IMR-90 (cell line): Measurements from ENCODE around the gene HINT2. TPM values are rescaled to one million over a fixed set of nuclear protein-coding genes. Genes with fewer than 3 reads are reported as not detected.

ENCODE experiments used
- ATAC-seq: fragments of 200-7000 bp; cut with Tn5 transposase; 2 replicates; pipeline ENCODE4 v1.9.1; 2020; ENCODE audit warnings: low read depth, mild to moderate bottlenecking, moderate library complexity
- BruUV-seq: library from RNA; stranded (reverse); fragments of 400-500 nt; replicated peaks from 2 replicates; lab custom pipeline; 2021; lab: Mats Ljungman, UMichigan
- CTCF ChIA-PET: fragments of 300-600 bp; formaldehyde crosslinking; extraction: SDS; loops from one replicate; lab custom pipeline; 2021; ENCODE audit warnings: antibody characterized with exemption; lab: Yijun Ruan, JAX
- POLR2A ChIA-PET: fragments of 300-600 bp; sonication (Branson Sonifier 250); formaldehyde crosslinking; loops from one replicate; lab custom pipeline; 2022; ENCODE audit warnings: antibody characterized with exemption; ENCODE audit not compliant: unreplicated experiment; lab: Charles Lee
- DNase-seq: peaks from one replicate; pipeline ENCODE4 v3.0.0; 2013
- H2AFZ ChIP-seq: replicated peaks from 2 replicates; pipeline ENCODE3; 2013; ENCODE audit warnings: low read length, mild to moderate bottlenecking; ENCODE audit not compliant: poor library complexity
- H2AK5ac ChIP-seq: 2 replicates; pipeline ENCODE4 v1.6.1; 2013; ENCODE audit warnings: low read depth, low read length, inconsistent platforms
- H2AK9ac ChIP-seq: replicated peaks from 2 replicates; pipeline ENCODE3; 2013; ENCODE audit warnings: mild to moderate bottlenecking, low read depth, low read length, moderate library complexity; ENCODE audit not compliant: poor library complexity
- H2BK120ac ChIP-seq: 2 replicates; pipeline ENCODE4 v1.6.1; 2013; ENCODE audit warnings: low read depth, low read length, inconsistent platforms
- H2BK15ac ChIP-seq: 3 replicates; pipeline ENCODE4 v1.6.1; 2013; ENCODE audit warnings: low read depth, low read length, inconsistent platforms
- H2BK20ac ChIP-seq: 2 replicates; pipeline ENCODE4 v1.6.1; 2013; ENCODE audit warnings: low read depth, mild to moderate bottlenecking, inconsistent platforms, low read length, moderate library complexity
- H2BK5ac ChIP-seq: 2 replicates; pipeline ENCODE4 v1.6.1; 2013; ENCODE audit warnings: mild to moderate bottlenecking, low read depth, low read length, inconsistent platforms; ENCODE audit not compliant: poor library complexity, severe bottlenecking
- H3K14ac ChIP-seq: replicated peaks from 2 replicates; pipeline ENCODE4 v1.6.1; 2013; ENCODE audit warnings: low read depth, low read length, inconsistent platforms
- H3K18ac ChIP-seq: 2 replicates; pipeline ENCODE4 v1.6.1; 2013; ENCODE audit warnings: low read depth, low read length, control low read depth
- H3K23ac ChIP-seq: 2 replicates; pipeline ENCODE4 v1.6.1; 2013; ENCODE audit warnings: low read depth, low read length, inconsistent platforms
- H3K27ac ChIP-seq: 2 replicates; pipeline ENCODE4 v1.5.1; 2013; ENCODE audit warnings: mild to moderate bottlenecking, control low read depth, low read length; ENCODE audit not compliant: insufficient read depth
- H3K27me3 ChIP-seq: 2 replicates; pipeline ENCODE4 v1.6.1; 2013; ENCODE audit warnings: low read length; ENCODE audit not compliant: control insufficient read depth, insufficient read depth
- H3K36me3 ChIP-seq: 2 replicates; pipeline ENCODE4 v1.6.1; 2013; ENCODE audit warnings: low read length, mixed read lengths; ENCODE audit not compliant: control insufficient read depth, insufficient read depth
- H3K4ac ChIP-seq: 2 replicates; pipeline ENCODE4 v1.6.1; 2013; ENCODE audit warnings: low read depth, low read length, inconsistent platforms
- H3K4me1 ChIP-seq: 2 replicates; pipeline ENCODE4 v1.6.1; 2013; ENCODE audit warnings: low read length, mixed read lengths; ENCODE audit not compliant: control insufficient read depth, insufficient read depth
- H3K4me2 ChIP-seq: 2 replicates; pipeline ENCODE4 v1.6.1; 2013; ENCODE audit warnings: low read depth, mild to moderate bottlenecking, control low read depth, low read length, moderate library complexity
- H3K4me3 ChIP-seq: 2 replicates; pipeline ENCODE4 v1.5.1; 2013; ENCODE audit warnings: low read depth, mild to moderate bottlenecking, control low read depth, low read length, moderate library complexity; ENCODE audit not compliant: insufficient read depth
- H3K56ac ChIP-seq: 2 replicates; pipeline ENCODE4 v1.6.1; 2013; ENCODE audit warnings: low read length, inconsistent platforms; ENCODE audit not compliant: insufficient read depth; ENCODE audit errors: extremely low read depth
- H3K79me1 ChIP-seq, 2 experiments: 2 replicates each; pipeline ENCODE4 v1.6.1; 2013; ENCODE audit warnings: low read length in 2 of 2, inconsistent platforms in 1 of 2, low read depth in 1 of 2
- H3K9ac ChIP-seq: 2 replicates; pipeline ENCODE4 v1.6.1; 2013; ENCODE audit warnings: low read depth, low read length, control low read depth
- H3K9me1 ChIP-seq: 2 replicates; pipeline ENCODE4 v1.6.1; 2013; ENCODE audit warnings: low read length, inconsistent platforms; ENCODE audit not compliant: insufficient read depth
- H3K9me3 ChIP-seq: 2 replicates; pipeline ENCODE4 v1.6.1; 2013; ENCODE audit warnings: low read length; ENCODE audit not compliant: control insufficient read depth, insufficient read depth
- H4K20me1 ChIP-seq: 2 replicates; pipeline ENCODE4 v1.6.1; 2013; ENCODE audit warnings: low read length, inconsistent platforms; ENCODE audit not compliant: insufficient read depth
- H4K5ac ChIP-seq: 2 replicates; pipeline ENCODE4 v1.6.1; 2013; ENCODE audit warnings: mild to moderate bottlenecking, low read depth, low read length, control low read depth
- H4K8ac ChIP-seq, 2 experiments: 2 replicates each; pipeline ENCODE4 v1.6.1; 2013; ENCODE audit warnings: low read depth in 2 of 2, low read length in 2 of 2, control low read depth in 1 of 2, inconsistent platforms in 1 of 2
- H4K91ac ChIP-seq: 2 replicates; pipeline ENCODE4 v1.6.1; 2013; ENCODE audit warnings: low read depth, low read length, inconsistent platforms; ENCODE audit not compliant: insufficient read depth
- BHLHE40 ChIP-seq: fragments of 150-350 bp; IDR thresholded peaks from 2 replicates; pipeline ENCODE4 v1.6.1; 2016; ENCODE audit warnings: mild to moderate bottlenecking, low read depth, low read length
- CEBPB ChIP-seq: IDR thresholded peaks from 2 replicates; pipeline ENCODE4 v1.6.1; 2012; ENCODE audit warnings: low read depth, low read length, improper control_type of control experiment
- CHD1 ChIP-seq: IDR thresholded peaks from 2 replicates; pipeline ENCODE4 v1.6.1; 2012; ENCODE audit warnings: low read depth, low read length, improper control_type of control experiment
- ELK1 ChIP-seq: fragments of 150-350 bp; IDR thresholded peaks from 2 replicates; pipeline ENCODE4 v1.6.1; 2016; ENCODE audit warnings: low read depth, mild to moderate bottlenecking, low read length, moderate library complexity, borderline replicate concordance
- FOS ChIP-seq: fragments of 150-350 bp; IDR thresholded peaks from 2 replicates; pipeline ENCODE4 v1.6.1; 2016; ENCODE audit warnings: low read depth, low read length
- MAFK ChIP-seq: IDR thresholded peaks from 2 replicates; pipeline ENCODE4 v1.6.1; 2012; ENCODE audit warnings: low read depth, low read length, improper control_type of control experiment
- MAZ ChIP-seq: IDR thresholded peaks from 2 replicates; pipeline ENCODE4 v1.6.1; 2012; ENCODE audit warnings: low read depth, mild to moderate bottlenecking, low read length, improper control_type of control experiment, moderate library complexity, borderline replicate concordance
- MXI1 ChIP-seq: IDR thresholded peaks from 2 replicates; pipeline ENCODE4 v1.6.1; 2012; ENCODE audit warnings: low read depth, mild to moderate bottlenecking, low read length, moderate library complexity, borderline replicate concordance
- NFE2L2 ChIP-seq: fragments of 150-350 bp; IDR thresholded peaks from 2 replicates; pipeline ENCODE4 v1.6.1; 2016; ENCODE audit warnings: low read depth, mild to moderate bottlenecking, low read length
- POLR2A ChIP-seq: IDR thresholded peaks from 2 replicates; pipeline ENCODE4 v1.6.1; 2012; ENCODE audit warnings: mild to moderate bottlenecking, low read depth, low read length
- RAD21 ChIP-seq: IDR thresholded peaks from 2 replicates; pipeline ENCODE4 v1.6.1; 2012; ENCODE audit warnings: low read length, improper control_type of control experiment
- RCOR1 ChIP-seq: IDR thresholded peaks from 2 replicates; pipeline ENCODE4 v1.6.1; 2012; ENCODE audit warnings: mild to moderate bottlenecking, low read length, improper control_type of control experiment; ENCODE audit not compliant: insufficient replicate concordance
- RFX5 ChIP-seq: IDR thresholded peaks from 2 replicates; pipeline ENCODE4 v1.8.0; 2012; ENCODE audit warnings: low read depth, mild to moderate bottlenecking, low read length, moderate library complexity
- SMC3 ChIP-seq: fragments of 150-350 bp; IDR thresholded peaks from 2 replicates; pipeline ENCODE4 v1.6.1; 2016; ENCODE audit warnings: low read depth, mild to moderate bottlenecking, antibody characterized with exemption, low read length, moderate library complexity
- WGBS, 2 experiments: methylation state at CpG; one replicate each; pipeline versions ENCODE4 v1.1.5 to v1.1.7; 2013; ENCODE audit warnings: missing lambda C conversion rate in 2 of 2; ENCODE audit not compliant: insufficient read length in 1 of 2; ENCODE audit errors: extremely low coverage in 2 of 2; 5-methylcytosine and 5-hydroxymethylcytosine counted together
- dilution Hi-C: fragments of 300-500 bp; cut with HindIII; formaldehyde crosslinking; loops from one replicate; pipeline ENCODE4 v1.14.3; 2018; ENCODE audit warnings: low sequenced_read_pairs; ENCODE audit not compliant: unreplicated experiment
- in situ Hi-C: fragments of 300-500 bp; cut with MboI; formaldehyde crosslinking; loops from 3 replicates; pipeline ENCODE4 v1.14.3; 2019; ENCODE audit warnings: low sequenced_read_pairs, inconsistent platforms, mixed read lengths
- intact Hi-C: fragments of 100-400 bp; cut with micrococcal nuclease; formaldehyde crosslinking; loops from 2 replicates; pipeline ENCODE4 v1.10.0; 2022
- polyA plus RNA-seq, 3 experiments: library from polyadenylated mRNA; depleted of rRNA; stranded (reverse); fragments of >200 nt; gene quantifications; 2 replicates each; pipeline ENCODE4 v1.2.3, GENCODE V29; 2012; ENCODE audit warnings: low replicate concordance in 1 of 3
- total RNA-seq: library from RNA; depleted of rRNA; stranded (reverse); fragments of >200 nt; gene quantifications from 2 replicates; pipeline ENCODE4 v1.2.3, GENCODE V29; 2012
- TF ChIP-seq, protein P1 (sequence below): conservative IDR thresholded peaks from 2 replicates; pipeline ENCODE4 v1.5.1; 2012; ENCODE audit warnings: mild to moderate bottlenecking, low read depth, low read length, improper control_type of control experiment
- TF ChIP-seq, protein P2 (sequence below): fragments of 150-350 bp; IDR thresholded peaks from 2 replicates; pipeline ENCODE4 v1.6.1; 2017; ENCODE audit warnings: mild to moderate bottlenecking, antibody characterized with exemption, low read length, low read depth

HINT2 gene
- total and polyA plus RNA-seq, 2 of the 4 experiments (the other 2 are of a cell fraction), result 7.5 to 20.6 TPM

- no peak overlapping the region for H3K23ac ChIP-seq
- TF ChIP-seq CEBPB (no peak), FOS (no peak), ELK1 (no peak), BHLHE40 (no peak), MXI1 (no peak), NFE2L2 (no peak), SMC3 (no peak), POLR2A (no peak), MAZ (no peak), RCOR1 (no peak), RAD21 (no peak), MAFK (no peak), RFX5 (no peak), CHD1 (no peak)
- TF ChIP-seq, protein P1, sequence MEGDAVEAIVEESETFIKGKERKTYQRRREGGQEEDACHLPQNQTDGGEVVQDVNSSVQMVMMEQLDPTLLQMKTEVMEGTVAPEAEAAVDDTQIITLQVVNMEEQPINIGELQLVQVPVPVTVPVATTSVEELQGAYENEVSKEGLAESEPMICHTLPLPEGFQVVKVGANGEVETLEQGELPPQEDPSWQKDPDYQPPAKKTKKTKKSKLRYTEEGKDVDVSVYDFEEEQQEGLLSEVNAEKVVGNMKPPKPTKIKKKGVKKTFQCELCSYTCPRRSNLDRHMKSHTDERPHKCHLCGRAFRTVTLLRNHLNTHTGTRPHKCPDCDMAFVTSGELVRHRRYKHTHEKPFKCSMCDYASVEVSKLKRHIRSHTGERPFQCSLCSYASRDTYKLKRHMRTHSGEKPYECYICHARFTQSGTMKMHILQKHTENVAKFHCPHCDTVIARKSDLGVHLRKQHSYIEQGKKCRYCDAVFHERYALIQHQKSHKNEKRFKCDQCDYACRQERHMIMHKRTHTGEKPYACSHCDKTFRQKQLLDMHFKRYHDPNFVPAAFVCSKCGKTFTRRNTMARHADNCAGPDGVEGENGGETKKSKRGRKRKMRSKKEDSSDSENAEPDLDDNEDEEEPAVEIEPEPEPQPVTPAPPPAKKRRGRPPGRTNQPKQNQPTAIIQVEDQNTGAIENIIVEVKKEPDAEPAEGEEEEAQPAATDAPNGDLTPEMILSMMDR, result no peak
- TF ChIP-seq, protein P2, sequence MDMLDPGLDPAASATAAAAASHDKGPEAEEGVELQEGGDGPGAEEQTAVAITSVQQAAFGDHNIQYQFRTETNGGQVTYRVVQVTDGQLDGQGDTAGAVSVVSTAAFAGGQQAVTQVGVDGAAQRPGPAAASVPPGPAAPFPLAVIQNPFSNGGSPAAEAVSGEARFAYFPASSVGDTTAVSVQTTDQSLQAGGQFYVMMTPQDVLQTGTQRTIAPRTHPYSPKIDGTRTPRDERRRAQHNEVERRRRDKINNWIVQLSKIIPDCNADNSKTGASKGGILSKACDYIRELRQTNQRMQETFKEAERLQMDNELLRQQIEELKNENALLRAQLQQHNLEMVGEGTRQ, result no peak
- in situ Hi-C loops, result no loop called here
- peak overlapping the region; percentile 24 for H2AFZ ChIP-seq
- CTCF ChIA-PET, result interaction anchor here (1.0 kb wide), 1 partner anchor 10 kb away, joined by 3 read pairs; no protein-coding TSS in a partner anchor
- H2BK20ac ChIP-seq, result no peak overlapping the region
- H3K18ac ChIP-seq, result no peak overlapping the region
- peaks cover 31% of the 10 kb centered on the region for H3K27me3 ChIP-seq
- no peak overlapping the region for H3K9ac ChIP-seq
- H2AK9ac ChIP-seq, result peak overlapping the region; percentile 32
- no peak overlapping the region for H2AK5ac ChIP-seq
- H3K4me1 ChIP-seq, result no peaks in the 10 kb centered on the region
- ATAC-seq, result no peak
- DNase-seq, result no peak
- dilution Hi-C loops, result no loop called here
- H3K14ac ChIP-seq, result no peak overlapping the region
- no peak overlapping the region for H2BK120ac ChIP-seq
- no CpG with 5 or more reads among the region's 5 CpGs for WGBS, 2 experiments
- no peak overlapping the region for H3K4ac ChIP-seq
- H3K36me3 ChIP-seq, result no peaks in the 10 kb centered on the region
- H3K4me2 ChIP-seq, result no peak overlapping the region
- H3K27ac ChIP-seq, result no peak overlapping the region
- H3K79me1 ChIP-seq, result no peaks in the 10 kb centered on the region
- no peak overlapping the region for H2BK5ac ChIP-seq
- no peak overlapping the region for H4K5ac ChIP-seq
- no peak overlapping the region for H4K8ac ChIP-seq
- no peak overlapping the region for H2BK15ac ChIP-seq
- H3K9me3 ChIP-seq, result no peaks in the 10 kb centered on the region
- intact Hi-C loops, result no loop called here
- BruUV-seq, result no TSS peak
- H3K9me1 ChIP-seq, result no peaks in the 10 kb centered on the region
- POLR2A ChIA-PET, result no interaction called here
- H4K20me1 ChIP-seq, result no peaks in the 10 kb centered on the region
- H3K4me3 ChIP-seq, result no peak overlapping the region
- H3K56ac ChIP-seq, result no peak overlapping the region
- H4K91ac ChIP-seq, result no peak overlapping the region
Measured at GRCh38 chr9:35858458-35858857, 43.6 kb upstream of the HINT2 start.
